AG08396 (cell line): ENCODE results near the gene SLIT1.

ENCODE experiments used
- DNase-seq: peaks from one replicate; pipeline ENCODE4 v3.0.0; 2012; ENCODE audit warnings: low spot score, mixed read lengths

SLIT1 gene

DNA sequence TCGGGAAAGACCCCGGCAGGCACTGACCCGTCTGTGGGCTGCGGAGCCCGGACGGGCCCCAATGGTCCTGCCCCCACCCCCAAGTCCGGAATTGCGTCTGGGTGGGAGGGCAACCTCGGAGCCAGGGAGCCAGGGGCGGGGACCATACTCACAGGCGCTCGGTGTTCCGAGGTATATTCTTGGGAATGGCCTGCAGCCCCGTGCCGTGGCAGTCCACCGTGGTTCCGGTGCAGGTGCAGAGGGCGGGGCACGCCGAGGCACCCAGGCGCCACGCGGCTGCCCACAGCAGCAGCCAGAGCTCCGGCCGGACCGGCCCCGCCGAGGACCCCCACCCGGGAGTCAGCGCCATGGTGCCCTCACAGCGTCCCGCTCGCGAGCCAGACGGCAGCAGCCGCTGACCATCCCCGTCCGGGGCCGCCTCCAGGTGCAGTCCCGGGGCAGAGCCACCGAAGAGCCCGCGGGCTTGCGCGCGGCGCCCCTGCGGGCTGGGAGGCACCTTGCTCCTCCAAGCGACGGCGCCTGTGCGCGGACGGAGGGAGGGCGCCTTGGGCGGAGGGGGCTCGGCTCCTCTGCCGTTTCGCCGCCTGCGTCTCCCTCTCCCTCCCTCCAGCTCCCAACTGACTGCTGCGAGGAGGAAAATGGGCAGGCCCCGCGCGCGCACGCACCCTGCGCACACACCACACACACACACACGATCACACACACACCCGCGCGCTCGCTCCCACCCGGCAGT is at the start of gene SLIT1:
Gene SLIT1, minus strand, starts transcription at position 634 of the 733 bp plus-strand sequence. Its CDS starts 285 bp downstream, at position 349.
- no peak for DNase-seq

DNA sequence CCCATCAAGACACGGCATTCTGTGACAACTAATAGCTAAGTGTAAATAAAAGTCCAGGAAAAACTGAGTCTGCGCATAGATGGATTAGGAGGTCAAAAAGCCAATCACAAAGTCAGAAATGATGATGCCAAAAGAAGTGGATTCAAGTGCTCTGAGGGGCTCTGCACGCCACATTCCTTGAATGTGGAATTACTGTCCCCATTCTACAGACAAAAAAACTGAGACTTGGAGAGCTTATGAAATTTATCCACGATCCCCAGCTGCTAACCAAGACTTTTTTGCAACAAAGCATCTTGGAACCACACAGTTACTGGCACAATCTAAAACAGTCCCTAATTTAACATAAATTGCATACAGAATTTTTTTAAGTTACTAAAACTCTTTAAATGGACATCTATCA is 49.6 kb upstream of the SLIT1 start:
- no peak for DNase-seq

DNA sequence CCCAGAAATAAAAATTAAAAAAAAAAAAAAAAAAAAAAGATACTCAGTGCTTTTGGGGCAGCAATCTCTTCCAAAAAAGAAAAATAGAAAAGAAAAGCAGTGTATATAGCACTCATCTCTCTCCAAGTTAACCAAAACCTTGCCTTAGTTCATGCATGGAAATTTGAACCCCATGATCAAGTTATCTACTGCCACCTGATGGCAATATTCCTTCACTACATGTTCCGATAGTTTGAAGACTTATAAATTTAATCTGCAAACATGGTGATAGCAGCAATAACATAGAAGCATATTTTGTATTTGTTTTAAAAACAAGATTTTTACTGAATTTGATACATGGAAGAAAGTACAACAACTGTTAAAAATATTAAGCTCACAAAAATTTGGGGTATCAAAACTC is 48.6 kb upstream of the SLIT1 start:
- peak; percentile 33 for DNase-seq

DNA sequence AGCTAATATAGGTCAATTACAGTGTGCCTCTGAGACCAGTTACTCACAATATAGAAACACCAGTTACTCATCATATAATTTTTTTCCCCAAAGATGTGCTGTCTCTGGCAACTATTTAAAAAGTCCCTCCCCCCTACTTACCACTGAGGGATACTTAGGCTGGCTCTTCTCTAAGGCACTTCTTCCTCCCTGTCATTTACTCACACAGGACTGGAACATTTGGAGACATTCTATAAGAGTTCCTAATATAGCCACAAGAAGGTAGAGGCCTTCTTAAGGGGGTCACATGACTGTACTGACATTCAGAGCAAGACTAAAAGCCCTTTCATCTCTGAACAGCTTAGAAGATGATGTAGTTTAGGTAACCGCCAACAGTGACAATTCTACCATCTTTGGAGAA is 44.4 kb upstream of the SLIT1 start:
- no peak for DNase-seq

DNA sequence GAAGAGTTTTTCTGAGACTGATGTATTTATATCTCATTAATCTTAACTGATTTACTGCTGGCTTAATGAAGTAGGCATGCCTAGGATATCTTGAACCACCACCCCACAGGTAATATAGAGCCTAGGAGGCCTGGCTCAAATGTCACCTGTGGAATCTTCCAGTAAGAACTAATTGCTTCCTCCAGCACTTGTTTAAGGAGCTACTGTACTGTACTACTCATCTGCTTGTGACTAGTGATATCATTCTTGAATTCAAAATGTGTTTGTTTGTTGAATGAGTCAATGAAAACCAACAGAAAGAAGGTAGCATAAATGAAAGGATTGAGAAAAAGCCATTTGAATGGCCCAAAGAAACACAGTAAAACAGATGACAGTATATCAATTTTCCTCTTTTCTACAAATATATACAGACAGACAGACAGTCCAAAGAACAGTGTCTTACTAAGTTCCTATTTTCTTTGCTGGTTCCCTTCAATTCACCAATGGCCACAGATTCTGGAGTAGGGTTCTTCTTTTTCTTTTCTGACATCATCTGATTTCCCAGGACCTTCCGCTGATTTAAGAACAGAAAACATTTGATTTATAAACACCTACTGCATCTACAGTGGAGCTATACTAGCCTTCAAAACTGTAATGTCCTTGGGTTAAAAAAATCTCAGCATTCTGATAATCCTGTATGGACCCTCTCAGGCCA is 43.7 kb upstream of the SLIT1 start:
- no peak for DNase-seq

DNA sequence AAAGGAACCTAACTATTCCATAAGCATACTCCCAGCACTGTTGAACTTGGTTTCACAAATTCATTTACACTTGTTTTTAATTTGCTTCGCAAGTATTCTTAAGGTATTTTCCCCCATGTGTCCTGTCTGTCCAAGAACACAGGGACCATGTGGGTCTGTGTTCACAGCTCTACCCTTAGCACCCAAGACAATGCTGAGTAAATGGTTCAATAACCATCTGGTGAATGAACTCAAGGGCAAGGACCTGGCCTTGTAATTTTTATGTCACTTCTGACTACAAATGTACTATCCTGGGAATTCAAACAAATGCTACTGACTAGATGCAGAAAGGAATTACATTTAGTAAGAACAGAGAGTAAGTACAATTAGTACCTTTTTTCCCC is 43.0 kb upstream of the SLIT1 start:
- DNase-seq: no peak

DNA sequence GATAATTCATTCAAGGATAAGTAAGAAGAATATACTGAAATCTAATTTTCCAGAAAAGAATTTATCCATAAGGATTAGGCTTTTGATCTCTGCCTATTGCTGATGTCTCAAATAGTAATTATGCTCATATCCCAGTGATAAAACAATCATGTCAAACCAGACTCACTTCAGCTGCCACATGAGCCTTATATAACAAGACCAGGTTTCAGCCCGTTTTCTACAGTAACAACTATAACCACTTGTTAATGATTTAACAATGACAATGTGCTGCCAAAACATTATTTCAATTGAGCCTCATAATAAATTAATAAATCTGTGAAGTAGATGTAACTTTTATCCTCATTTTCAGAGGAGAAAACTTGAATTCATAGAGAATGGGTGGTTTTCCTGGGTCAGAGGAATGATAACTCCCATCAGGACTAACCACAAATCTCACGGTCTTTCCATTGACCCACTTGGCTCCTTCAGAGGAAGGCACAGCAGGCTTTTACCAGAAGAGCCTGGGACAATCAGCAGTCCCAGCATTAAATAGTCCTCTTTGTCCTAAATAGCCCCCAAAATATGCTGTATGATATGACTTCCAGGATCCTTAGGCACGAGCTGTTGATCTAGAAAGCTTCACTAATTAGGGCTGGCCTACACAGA is 42.5 kb upstream of the SLIT1 start:
- DNase-seq: no peak

DNA sequence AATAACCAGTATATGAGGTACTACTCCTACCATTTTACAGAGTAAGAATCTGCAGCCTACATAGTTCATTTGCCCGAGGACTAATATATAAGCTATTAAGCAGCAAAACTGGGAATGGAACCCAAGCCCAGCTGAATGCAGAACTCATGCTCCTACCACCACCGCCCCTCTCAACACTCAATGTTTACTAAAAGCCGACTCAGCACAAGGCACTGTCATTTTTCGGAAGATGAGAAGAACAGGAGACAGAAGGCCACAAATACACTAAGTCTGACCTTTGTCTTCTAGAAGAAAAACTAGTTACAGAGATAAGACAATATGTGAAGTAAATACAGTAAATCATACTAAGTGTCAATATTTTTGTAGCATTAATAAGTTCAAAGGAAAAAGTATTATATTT is 40.6 kb upstream of the SLIT1 start:
- DNase-seq: no peak

DNA sequence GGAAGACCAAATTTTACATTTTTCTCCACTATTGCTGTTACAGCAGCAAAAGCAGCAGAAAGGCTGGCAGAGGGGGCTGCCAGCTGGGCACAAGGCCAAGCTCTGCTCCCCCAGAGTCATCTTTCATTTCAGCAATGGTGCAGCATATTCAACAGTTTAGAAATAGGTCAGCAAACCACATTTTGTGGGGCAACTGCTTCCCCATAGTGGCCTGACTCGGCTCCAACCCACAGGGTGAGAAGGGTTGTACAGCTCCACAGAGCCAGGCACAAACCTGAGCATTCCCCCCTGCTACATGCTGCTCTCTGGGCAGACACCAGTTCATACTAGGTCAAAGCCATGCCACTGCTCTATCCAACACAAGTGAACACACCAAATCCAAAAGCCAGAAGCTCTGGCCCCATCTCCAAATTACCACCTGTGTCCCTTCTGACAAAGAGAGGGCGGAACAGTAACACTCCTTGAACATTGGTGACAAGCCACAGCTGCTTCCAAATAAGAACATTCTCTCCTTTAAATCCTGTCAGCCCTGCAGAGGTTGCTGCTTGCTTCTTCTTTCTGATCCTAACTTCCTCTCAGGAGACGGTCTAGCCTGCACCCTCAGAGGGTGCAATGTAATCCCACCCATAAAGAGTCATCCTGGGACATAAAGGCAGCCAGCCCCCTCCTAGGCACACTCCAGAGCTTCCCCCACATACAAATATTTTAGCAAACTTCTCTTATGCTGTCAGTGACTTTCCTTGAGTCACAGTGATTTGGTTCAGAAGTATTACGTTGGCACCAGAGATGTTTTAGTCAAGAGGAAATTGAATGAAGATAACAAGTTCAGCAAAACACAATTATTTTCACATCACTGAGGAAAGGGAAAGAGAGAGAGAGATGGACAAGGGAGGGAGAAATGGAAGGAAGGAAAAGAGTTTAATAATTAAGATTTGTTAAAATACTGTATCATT is 39.0 kb upstream of the SLIT1 start:
- DNase-seq: no peak

DNA sequence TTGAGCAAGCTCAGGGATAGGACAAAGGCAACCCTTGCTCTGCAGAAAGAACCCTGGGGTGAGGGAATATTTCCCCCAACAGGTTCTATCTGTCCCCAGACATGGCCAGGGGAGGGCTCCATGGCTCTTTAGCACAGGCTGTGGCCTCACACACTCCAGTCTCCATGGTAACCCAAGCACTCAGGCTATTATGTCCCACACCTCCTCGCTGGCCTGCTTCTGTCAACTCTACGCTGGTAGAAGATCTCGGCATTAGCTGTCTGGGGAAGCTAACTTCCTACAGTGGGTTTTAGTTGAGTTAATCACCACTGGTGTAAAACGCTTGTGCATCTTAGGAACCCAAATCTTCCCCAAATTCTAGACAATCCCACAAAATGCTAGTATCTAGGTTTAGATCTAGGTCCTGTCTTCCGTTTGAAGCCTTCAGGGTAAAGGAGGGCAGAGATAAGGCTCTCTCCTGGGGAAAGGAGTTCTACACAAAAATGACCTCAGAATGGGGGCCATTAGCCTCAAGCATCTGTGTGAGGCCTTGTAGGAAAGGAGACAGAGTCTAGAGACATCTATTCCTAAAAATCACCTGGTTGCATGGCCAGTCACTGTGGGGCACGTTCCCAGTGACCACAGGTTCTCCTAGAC is 36.7 kb upstream of the SLIT1 start:
- DNase-seq: no peak

DNA sequence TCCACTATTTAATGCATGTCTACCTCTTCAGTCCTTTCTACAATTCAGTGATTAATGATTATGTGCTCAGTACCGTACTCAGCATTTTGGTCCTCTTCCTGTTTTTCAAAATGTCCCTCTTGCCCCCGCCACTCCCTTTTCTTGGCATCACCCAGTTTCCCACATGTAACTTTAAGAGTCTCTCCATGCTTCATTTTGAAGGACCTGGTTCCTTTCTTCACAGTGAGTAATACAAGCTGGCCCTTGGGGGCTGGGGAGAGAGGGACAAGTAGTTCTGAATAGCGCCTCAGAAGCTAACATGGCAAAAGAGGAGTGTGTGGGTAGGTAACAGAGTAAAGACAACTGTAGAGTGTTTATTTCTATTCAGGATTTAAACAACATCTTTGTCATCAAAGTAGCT is 34.6 kb upstream of the SLIT1 start:
- no peak for DNase-seq

DNA sequence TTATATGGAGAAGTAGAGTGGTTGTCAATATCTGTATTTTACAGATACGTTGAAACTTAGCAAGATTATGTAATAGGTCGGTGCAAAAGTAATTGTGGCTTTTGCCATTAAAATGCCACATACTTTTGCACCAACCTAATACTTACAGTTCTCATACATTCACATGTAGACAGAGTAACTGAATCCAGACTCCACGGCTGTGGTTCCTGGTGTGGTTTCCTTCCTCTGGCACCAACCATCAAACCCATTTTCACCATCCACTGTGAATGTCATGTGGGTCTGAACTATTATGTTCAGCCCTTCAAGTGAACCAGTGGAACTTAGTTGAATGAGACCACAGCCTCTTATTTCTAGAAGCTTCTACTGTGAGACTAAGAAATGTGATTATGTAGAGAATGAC is 31.5 kb upstream of the SLIT1 start:
- no peak for DNase-seq

DNA sequence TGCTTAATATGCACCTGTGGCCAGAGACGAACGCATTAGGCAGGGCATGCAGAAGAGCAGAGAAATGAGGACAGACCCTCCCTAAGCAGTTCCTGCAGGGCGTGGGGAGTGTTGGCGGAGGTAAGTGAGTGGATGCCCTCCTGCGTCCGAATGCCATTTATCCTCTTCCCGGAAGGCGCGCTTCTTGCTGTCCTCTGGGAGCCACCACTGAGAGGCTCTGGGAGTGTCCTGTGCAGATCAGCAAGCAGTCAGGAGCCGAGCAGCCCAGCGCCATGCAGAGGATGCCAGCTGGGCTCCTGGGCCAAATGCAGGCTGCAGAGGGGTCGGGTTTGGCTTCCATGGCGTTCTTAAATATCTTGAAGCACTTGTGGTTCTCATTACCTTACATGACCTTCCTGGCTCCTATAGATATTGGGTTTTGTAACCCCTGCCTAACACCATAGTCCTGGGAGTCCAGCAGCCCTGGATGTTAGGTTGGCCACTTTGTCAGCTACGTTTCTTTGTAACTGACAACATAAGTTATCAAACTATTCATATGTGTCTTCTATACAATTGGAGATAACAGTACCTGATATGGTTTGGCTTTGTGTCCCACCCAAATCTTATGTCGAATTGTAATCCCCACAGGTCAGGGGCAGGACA is 30.0 kb upstream of the SLIT1 start:
- no peak for DNase-seq

DNA sequence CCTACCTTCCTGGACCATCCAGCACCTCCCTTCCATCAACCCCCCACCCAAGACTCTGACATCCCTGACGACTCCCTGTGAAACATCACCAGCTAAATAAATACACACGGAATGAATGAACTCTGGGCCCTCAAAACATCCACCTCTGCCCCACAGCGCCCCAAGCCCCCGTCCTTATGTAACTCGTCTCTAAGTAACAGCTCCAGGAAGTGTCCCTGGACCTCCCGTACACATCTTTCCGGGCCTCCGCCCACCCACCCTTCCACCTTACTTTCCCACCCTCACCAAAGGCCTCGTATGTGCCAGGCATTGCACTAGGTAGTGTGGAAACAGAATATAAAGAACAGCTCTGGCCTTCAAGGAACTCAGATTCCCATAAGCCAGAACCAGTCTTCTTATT is 27.7 kb upstream of the SLIT1 start:
- no peak for DNase-seq

DNA sequence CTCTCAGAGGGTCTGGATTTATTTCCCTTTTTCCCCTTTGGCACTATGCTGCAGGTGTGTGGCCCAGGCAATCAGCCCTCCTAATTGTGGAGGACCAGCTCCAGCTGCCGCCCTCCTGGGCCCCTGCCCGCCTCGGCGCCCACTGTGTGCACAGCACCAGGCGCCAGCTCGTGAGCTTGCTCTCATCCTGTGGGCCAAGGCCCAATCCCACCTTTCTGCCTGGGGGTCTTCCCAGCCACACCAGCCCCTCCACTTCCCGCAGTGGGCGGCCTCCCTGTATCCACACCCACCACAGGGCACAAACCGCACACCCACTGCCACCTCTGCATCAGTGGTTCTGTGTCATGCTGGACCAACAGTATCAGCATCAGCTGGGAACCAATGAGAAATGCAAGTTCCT is 25.5 kb upstream of the SLIT1 start:
- no peak for DNase-seq

DNA sequence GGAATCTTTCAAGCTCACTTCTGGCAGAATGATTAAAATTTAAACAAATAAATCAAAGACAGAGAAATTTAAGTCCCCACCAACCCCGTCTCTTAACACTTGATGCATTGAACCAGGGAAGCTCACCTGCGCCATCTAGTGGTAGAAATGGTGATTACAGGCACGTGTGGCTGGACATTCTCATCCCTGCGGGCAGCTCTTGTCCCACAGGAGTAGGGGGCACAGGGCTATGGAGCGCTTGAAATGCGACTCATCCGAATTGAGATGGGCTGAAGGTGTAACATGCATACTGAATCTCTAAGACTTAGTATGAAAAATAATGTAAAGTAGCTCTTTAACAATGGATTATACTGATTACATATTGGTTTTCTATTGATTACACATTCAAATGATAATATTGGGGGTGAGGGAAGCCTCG is 24.8 kb upstream of the SLIT1 start:
- DNase-seq: peak; percentile 79

DNA sequence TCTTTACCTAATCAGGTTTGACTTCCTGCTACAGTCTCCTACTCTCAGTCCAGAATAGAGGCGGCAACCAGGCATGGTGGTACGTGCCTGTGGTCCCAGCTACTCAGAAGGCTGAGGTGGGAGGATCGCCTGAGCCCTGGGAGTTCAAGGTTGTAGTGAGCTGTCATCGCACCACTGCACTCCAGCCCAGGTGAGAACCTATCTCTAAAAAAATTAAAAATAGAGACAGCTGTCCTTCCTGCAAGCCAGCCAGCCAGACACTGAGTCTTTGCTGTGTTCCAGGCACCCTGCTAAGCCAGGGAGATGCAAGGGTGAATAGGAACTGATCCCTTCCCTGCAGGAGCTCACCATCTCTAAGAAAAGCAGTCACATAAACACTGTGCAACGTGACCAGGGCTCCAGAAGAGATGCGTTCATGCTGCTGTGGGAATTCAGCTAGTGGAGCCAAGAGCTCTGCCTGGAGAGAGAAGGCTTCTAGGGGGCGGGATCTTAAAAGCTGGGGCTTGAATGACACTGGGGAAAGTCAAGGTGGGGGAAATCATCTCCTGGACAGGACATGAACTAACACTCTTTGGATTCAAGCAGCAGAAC is 22.1 kb upstream of the SLIT1 start:
- DNase-seq: no peak

DNA sequence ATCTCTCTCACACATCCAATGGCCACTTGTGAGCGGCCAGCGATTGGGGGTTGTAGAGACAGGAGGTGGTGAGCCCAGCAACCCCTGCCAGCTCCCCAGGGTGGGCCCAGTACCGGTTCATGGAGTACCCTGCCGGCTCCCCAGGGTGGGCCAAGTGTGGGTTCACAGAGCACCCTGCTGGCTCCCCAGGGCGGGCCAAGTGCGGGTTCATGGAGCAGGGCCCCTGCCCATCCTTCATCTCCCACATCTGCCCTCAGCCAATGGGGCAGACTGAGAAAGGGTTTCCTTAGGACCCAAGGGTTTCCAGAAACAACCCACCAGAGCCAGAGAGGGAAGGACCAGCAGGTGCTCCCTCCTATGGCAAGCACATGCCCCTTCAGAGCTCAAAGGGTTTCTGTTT is 21.4 kb upstream of the SLIT1 start:
- DNase-seq: no peak

DNA sequence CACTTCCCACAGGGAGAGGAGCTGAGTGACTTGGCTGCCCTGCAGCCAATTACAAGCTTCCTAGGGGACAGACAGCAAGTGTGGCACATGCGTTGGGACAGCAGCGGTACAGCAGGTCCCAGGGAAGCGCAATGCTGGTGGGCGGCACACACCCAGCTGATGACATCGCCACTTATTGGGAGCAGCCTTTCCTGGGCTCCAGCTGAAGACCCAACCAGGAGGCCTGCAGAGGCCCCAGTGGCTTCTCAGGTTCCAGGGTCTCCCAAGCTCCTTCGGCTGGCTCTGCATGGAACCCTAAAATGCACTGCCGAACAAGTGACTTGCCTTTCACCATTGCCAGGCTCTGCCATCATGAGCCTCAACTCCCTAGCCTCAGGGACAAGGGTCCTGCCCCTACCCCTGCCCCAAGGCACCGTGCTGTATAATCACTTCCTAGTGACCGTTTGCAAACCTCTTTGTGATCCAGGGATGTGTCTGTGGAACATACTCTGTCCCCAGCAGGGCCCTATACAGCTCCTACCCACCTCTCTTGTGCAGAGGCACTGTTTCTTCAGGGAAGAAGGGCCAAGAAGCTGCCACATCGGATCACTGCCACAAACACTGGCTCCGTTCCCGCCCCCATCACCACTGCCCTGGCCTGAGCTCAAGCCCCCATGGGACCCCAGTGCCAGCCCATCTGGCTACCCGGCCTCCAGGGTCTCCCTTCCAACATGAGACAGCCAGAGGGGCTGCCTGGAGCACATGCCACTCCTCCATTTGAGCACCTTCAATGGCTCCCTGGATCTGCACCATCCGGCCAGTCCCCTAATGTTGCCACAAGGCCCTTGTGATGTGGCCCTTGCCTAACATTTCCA is 19.3 kb upstream of the SLIT1 start:
- no peak for DNase-seq

DNA sequence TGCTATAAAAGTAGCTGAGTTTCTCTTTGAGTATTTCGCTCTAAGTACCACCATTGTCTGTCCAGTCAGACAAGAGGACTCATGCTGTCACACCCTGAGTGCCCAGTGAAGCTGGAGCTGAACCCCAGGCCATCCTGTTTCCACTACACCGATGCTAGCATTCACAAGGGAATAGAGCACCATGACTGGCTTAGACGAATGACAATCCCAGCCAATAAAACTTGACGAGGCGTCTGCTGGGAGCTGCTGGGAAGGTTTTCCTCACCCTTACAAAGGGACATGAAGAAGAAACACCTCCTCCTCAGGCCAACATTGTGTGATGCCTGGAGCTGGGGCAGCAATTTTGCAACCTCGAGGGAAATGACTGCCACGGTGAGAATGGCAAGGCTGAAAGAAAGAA is 17.5 kb upstream of the SLIT1 start:
- DNase-seq: no peak
